Activated effector memory CD4-positive, alpha-beta T cell treated with Interleukin-2 at 50 U/mL for 16 hours (primary cell): ENCODE data around the gene DHH.
"Not testable (repeated sequence)": the region's sequence is repeated elsewhere in the genome, so short reads cannot be mapped to it uniquely, and the experiment has no call there.

Experiments
- DNase-seq: peaks from one replicate; pipeline ENCODE4 v3.0.0-alpha.2; 2020

DHH gene

DNA sequence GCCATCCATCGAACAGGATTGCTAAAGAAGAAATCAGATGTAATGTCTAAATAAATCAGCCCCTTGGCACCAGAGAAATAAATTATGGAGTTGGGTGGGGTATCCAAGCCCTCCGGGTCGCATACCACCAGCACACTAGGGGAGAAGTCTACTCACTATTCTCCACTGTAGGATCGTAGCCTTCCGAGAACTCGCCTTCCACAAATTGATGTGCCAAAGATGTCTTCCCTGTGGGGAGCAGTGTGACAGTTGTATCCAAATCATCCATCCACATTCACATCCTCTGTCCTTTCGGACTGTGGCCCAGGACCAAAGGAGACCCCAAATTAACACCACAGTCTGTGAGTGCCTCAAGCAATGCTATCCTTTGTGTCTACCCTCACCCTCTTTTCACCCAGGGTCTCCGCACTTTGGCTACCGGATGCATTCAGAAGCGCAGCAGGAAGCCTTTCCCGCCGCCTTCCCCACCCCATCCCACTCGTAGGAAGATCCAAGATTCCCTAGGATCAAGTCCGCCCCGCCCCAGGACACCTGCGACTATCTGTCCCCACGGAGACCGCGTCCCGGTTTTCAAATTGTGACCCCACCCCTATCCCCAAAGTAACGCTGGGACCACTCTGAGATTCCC is 25.6 kb downstream of the DHH start:
- no peak for DNase-seq

DNA sequence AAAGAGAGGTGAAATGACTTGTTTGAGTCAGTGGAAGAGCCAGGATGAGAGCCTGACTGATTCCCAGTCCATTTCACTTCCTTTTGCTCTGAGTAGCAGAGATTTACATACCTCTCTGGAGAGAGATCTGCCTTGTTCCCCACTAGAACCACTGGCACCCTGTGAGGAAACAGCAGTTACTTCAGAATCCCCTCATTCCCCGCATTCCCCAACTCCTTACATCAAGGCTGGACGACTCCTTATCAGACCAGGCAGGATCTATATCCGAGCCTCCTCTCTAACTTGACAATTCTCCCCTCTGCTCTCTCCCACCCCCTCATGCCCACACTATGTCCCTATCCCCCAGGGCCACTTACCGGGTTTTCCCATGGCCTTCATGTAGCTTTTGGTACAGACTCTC is 28.5 kb downstream of the DHH start:
- DNase-seq, result no peak

DNA sequence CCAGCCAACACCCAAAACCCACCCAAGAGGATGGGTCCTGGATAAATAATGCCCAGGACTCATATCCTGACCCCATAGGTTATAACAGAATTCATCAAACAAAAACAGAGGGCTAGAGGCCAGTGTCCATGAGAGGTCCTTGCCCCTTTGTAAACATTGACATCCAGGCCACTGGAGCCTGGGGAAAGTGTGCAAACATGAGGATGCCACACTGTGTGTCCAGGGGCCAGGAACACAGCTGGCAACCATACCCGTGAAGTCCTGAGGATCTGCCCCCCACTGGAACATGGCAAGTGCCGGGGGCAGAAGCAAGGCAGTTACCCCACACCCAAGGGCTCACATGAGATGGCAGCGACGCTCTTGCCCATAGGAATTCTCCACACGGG is 29.8 kb downstream of the DHH start:
- no peak for DNase-seq

DNA sequence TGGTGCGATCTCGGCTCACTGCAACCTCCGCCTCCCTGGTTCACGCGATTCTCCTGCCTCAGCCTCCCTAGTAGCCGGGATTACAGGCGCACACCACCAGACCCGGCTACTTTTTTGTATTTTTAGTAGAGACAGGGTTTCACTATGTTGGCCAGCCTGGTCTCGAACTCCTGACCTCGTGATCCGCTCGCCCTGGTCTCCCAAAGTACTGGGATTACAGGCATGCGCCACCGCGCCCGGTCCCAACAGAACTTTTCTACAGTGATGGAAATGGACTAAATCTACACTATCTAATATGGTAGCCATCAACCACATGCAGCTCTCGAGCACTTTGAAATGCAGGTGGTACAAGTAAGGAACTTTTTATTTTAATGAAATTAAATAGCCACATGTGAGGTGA is 32.7 kb downstream of the DHH start:
- DNase-seq, result not testable (repeated sequence)

DNA sequence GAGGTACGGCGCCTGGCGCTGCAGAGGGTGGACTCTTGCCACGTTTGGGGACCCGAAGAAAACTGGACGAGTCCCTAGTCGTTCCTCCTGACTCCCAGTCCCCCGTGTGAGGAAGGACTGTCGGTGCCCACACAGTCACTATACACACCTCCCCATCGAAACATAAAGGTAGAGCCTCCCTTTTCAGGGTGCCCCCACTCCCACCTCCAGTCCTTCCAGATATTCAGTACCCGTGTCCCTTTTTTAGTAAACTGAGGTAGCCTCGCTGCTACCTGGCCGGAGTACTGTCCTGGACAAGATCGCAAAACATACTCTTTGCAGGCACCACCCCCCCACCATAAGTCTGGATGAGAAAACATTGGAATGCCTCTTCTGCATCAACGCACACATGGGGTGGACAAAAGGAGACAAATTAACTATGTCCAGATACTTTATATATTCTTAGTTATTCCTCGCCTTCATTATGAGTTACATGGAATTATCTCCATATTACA is 33.4 kb downstream of the DHH start:
- no peak for DNase-seq

DNA sequence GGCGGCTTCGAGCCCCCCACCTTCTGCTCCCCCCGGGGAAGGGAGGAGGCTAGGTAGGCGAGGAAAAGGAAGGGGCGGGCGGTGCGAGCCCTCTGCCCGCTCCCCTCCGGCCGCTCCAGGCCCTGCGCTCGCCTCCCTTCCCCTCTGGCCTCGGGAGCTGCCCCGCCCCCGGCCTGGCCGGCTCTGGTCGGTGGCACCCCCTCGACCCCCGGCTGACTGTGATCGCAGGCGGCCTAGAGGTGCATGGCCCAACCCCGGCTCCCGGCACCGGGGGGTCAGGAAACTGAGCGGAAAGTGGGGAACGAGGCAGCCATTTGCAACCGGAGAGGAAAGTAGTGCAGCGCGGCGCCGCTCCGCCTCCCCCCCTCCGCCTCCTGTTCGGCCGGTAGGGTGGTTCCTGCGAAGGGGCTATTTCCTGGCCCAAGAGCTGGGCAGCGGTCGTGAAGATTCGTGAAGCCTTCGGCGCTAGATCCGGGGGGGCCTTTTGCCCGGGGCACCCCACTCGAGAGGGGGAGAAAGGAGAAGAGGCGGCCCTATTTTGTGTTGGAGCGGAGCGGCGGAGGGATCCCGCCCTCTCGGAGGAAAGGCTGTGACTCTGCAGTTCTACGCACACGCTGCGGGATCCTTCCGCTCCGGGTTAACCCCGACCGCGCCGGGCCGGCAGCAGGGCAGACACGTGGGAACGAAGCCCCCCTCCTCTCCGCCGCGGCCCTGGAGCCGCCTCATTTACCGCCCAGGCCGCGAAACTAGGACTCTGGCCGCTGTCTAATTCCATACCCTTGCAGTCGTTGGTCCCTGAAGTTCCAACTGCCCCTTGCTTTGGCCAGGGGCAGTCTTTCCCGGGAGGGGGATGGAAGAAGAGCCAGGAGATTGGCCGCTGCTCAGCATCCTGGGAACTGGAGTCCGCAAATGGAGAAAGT is 34.1 kb downstream of the DHH start, which contains the start of gene KMT2D:
KMT2D (minus strand) TSS at position 558 of the 920 bp plus-strand sequence. CDS start 5,470 bp downstream, outside the sequence.
- peak; percentile 82 for DNase-seq

DNA sequence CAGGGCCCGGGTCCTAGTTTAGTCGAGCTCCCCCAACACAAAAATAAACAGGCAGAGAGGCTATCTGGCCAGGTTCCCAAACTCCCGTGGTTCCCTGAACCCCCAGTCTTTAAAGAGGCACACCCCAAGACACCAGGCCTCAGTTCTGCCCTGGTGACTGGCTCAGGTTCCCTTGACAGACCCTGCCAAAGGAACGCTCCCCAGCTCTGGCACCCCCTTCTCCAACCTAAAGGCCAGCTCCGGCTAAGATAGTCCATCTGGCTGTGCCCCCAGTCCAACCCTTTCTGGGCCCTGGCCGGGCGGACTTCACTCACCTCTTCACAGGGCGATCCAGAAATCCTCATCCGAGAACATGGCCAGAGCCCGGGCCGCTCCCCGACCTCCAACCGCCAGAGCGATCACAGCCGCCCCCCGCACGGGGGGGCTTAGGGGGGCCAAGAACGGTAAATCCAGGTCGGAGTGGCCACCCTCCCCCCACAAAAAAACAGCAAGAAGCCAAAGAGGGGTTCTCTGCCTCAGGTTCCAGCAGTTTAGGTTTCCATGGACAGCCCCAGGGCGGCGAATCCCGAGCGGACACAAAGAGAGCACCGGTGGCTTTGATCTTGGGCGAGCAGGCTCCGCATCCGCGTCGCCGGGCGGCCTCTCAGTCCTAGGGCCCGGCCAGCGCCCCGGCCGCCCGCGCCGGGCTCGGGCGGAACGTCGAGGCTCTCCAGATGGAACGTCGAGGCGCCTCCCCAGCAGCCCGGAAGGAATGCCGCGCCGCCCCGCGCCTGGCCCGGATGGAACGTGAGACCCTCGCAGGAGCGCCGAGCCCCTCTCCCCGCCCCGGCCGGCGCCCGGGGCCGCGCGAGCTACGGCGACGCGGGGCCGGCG is 35.1 kb downstream of the DHH start:
- no peak for DNase-seq

DNA sequence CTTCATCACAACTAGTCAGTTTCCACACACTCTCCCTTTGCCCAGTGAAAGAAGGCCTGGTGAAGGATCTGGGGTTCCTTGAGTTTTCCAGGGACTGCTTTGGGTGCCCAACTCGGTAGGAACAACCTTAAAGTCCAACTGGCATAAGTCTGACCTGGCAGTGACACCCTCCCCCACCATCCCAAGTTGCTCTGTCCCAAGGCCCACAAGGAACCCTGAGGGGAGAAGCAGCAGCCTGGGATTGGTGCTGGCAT is 35.6 kb downstream of the DHH start:
- no peak for DNase-seq

DNA sequence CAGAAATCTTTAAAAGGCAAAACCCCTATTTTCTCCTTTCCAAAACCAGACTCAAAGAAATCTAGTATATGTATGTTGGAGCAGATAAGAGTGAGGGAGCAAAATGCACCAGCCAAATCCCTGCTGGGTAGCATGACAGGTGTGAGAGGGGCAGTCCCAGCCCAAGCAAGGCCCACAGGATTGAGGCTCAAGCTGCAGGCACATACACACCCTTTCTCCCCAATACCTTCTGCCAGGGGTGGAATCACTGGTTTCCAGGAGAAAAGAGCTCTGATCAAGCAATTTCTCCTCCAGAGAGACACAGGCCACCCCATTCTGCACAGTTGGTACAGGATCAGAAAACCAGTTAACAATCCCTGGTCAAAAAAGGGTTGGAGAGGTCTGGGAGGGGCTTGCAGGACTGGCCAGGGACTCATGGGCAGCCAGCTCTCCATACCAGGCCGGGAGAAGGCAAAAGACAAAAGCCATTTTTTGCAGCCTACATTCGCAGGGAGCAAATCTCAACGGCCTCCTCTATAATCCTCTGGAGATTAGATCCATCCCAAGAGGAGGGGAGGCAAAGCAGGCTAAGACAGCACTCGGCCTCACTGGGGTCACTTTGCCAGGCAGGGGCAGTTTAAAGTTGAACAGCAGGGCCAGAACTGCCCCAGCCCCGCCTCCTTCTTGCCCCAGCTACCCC is 36.1 kb downstream of the DHH start:
- no peak for DNase-seq

DNA sequence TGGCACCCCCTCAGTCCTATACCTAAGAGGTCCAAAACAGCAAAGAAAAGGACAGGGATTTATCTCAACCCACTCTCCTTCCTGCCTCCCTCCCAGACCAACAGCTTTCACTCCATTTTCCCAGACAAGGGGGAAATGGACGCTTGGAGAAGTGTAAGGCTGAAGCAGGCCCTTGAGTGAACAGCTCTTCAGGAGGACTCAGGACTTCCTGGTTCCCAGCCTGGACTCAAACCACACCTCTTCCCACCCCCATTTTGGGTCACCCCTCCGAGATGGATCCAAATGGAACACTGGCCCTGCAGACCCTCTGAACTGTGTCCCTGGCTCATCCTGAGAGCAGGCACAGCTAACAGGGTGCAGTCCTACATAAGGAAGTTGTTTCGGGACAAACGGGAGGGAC is 36.7 kb downstream of the DHH start:
- no peak for DNase-seq

DNA sequence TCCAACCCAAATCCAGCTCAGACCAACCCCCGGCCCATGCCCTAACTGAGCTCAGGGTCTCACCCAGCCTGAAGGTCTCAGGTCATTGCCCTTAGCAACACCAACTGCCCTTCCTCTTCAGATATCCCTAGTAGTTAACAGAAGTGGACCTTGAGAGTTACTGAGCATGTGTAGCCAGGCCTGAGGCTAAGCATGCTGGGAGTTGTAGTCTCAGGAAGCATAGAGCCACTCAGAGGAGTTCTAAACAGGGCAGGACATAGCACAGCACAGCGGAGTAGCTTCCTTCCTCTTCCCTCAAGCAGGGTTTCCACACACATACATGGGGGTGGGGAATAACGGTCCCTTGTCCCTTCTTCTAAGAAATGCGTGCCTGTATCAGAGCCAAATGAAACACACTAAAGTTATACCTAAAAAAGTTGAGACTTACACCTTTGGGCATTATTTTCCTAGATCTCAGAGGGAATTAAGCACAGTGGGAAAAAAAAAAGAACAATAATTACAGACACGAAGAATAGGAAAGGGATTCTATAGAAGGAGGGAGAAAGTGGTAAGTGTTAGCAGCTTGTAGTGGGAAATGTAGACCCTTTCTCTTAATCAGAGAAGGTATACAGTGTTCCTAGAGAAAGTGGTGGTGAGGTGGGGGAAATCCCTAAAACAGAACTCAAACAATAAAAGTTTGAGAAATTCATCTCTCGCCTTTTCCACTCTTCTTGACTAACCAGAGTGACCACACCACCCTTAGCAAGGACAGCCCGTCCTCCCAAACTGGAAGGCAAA is 38.4 kb downstream of the DHH start:
- peak; percentile 34 for DNase-seq

DNA sequence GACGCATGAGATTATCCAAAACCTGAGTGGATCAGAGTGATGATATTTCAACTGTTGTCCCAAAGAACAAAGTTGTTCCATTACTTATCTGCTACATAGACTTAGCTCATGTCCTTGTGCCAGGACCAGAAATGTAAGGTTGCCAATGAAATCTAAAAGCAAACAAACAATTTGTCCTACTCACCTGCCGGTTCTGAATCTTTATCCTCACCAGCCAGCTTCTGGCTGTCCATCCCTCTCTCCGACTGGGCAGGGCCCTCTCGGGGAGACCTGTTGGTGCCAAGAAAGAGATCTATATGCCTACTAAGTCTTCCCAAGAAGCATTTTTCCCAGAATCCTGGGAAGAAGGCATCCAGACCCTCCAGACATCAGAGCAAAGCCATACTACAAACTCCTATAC is 39.5 kb downstream of the DHH start:
- DNase-seq, result no peak

DNA sequence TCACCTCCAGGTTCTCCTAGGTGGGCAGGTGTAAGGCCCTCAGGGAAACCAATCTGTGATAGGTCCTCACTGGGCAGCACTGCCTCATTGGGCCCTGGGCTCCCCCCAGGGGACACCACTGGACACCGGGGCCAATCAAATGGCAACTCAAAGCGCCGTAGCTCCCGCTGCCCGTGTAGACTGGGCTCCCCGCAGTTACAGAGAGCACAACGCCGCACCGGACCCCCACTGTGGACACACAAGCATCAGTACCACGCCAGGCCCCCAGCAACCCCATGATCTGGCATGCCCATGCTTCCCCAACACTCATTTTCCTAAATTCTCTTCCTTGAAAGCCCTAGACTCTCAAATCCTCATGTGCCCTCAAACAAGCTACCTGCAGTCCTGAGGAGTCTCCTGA is 40.1 kb downstream of the DHH start:
- DNase-seq, result no peak

DNA sequence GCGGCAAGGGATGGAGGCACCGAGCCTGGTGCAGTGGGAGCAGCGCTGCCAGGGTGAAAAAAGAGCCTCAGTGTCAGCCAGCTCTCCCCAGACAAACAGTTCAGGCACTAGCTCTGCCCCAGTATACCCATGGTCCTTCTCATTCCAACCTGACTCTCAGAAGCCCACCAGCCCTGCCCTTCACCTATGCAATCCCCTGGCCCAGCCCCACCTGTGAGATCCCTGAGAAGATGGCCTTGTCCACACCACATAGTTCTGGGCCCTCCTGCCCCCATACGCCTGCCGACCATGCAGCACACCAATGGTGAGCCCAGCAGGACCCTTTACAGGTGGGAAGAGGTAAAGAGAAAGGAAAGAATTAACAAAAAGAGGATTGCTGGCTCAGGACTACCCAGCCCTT is 40.5 kb downstream of the DHH start:
- DNase-seq, result no peak

DNA sequence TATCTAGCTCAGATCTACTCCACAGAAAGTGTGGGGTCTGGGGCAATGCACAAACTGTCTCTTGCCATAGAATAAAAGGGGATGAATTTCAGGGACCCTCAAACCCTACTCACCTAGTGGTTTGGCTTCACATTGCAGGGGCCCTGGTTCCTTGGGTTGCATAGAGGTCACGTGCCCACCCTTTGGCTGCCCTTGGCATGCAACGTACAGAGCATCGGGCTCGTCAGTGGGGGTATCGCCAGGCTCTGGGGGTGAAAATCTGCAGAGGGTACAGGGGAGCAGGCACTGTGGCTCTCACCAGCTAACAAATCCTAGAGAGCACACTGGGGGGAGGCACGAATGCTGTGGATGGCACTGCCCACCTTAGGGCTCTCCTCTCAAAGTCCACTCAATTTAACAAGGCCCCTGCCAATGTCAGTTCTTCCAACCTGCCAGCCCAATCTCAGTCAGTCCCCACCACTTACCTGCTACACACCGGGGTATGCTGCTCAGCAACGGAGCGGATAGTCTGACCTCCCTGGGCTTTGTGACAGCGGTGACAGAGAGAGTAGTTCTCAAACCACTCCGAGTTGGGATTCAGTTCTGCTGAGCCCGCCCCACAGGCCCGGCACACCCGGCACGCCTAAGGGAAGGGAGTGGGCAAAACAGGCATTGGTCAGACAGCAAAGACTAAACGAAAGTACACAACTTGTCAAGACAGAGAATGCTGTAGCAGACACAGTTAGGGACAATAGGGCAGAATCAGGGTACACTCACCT is 42.0 kb downstream of the DHH start:
- no peak for DNase-seq

DNA sequence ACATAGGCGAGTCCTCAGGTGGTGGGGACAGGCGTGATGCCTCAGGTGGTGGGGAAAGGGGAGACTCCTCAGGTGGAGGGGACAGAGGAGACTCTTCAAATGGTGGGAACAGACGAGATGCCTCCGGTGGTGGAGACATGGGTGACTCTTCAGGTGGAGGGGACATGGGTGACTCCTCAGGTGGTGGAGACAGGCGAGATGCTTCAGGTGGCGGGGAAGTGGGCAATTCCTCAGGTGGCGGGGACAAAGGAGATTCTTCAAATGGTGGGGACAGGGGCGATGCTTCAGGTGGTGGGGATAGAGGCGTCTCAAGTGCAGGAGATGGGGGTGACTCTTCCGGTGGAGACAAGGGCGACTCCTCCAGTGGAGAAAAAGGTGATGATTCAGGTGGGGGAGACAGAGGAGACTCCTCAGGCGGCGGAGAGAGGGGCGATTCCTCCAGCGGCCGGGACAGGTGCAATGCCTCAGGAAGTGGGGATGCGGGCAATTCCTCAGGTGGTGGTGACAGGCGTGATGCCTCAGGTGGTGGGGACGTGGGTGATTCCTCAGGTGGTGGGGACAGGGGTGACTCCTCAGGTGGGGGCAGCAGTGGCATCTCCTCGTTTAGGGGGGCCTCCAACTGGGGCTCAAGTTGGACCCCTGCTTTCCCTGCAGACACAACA is 42.7 kb downstream of the DHH start:
- DNase-seq, result no peak

DNA sequence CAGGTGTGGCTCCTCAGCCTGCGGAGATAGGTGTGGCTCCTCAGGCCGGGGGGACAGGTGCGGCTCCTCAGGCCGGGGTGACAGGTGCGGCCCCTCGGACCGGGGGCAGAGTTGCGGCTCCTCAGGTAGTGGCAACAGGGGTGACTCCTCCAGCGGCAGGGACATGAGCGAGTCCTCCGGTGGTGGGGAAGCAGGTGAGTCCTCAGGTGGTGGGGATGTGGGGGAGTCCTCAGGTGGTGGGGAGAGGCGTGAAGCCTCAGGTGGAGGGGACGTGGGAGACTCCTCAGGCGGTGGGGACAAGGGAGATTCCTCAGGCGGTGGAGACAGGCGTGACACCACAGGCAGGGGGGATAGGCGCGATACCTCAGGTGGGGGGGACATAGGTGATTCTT is 43.2 kb downstream of the DHH start:
- DNase-seq, result no peak

DNA sequence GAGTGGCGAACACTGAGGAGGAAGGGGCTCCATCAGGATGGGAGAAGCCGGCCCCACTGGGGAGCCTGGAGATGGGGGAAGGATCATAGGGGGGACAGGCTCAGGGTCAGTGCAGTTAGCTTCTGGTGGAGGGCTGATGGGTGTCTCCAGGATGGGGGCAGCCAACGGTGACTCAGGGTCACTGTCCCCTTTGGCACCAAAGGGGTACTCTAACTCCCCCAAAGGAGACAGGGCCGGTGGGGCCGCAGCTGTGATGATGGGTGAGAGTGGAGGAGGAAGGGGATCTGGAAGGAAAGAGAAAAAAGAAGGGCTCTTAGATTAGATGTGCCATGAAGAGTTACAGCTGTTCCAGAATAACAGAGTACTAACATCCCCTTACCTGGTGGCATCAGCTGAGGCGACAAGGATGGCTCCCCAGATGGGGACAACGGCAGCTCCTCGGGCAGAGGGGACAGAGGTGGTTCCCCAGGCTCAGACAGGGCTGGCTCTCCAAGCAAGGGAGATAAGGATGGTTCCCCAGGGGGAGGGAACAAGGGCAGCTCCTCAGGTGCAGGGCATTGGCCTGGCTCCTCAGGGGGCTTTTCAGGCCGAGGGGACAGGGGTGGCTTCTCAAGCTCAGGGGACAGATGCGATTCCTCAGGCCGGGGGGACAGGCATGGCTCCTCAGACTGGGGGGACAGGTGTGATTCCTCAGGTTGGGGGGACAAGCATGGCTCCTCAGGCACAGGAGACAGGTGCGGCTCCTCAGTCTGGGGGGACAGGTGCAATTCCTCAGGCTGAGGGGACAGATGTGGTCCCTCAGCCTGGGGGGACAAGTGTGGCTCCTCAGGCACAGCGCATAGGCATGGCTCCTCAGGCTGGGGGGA is 43.9 kb downstream of the DHH start:
- DNase-seq, result no peak

DNA sequence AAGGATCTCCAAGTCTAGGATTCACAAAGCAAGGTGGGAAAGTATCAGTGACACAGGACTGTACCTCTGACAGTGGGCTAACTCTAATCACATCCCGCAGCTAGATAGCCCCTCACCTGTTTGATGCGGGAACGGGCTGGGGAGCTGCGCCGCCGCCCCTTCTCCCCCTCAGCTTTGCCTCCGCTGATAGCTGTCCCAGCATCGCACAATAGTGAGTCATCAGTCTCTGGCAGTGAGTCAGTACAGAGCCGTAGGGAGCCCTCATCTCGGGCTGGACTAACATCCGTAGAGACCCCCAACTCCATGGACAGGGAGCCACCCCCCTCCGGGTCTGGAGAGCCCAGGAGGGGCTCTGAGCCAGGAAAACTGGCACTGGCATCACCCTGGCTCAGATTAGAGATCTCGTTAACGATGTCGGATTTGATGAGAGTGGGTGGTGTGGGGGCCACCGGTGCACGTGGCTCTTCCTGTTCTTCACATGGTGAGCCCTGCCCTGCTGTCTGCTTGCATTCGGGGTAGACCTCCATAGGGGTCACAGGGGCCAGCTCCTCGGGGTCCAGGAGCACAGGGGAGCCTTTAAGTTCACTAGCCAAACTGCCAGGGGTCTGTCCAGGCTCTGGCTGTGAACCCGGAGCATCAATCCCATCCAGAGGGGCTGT is 44.9 kb downstream of the DHH start:
- DNase-seq, result no peak
